HG02798 (cell line): ENCODE results near the gene C1QTNF6.
A peak's percentile ranks its signal among the peaks of the same experiment; 100 is the strongest.

Source experiments
- ATAC-seq: cut with Tn5 transposase; IDR thresholded peaks from one replicate; pipeline ENCODE4 v1.9.1; 2021; ENCODE audit warnings: mild to moderate bottlenecking; ENCODE audit not compliant: unreplicated experiment, poor library complexity

The C1QTNF6 gene

DNA sequence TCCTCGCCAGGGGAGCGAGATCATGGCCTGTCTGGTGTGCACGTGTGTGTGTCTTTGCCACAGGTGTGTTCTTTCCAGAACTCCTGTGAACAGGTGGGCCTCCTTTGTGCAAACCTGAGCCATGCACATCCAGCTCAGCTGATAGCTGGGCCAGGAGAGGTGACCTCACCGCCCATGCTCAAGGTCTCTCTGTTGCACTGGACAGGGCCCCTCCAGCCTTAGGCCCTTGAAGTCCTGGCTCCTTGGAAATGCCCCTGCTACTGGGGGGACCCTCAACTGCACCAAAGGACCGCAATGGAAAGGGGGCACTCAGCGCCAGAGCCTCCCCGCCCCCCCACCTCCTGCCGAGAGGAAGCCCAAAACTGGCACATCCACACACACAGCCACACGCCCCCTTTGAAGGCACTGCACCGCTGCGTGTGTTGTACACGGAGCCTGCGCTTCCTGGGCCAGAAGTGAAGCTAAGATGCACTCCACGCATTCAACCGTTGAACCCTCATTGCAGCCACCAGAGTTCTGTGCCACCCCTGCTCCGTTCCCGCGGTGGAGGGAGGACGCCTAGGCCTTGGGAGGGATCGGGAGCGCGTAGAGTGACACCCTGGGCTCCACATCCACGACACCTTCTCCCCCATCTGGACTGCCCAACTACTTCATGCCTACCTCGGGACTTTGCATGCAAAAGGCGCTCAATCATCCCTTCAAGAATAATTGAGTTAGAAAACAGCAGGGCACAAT, 21.9 kb downstream of the C1QTNF6 start:
- no peak for ATAC-seq

DNA sequence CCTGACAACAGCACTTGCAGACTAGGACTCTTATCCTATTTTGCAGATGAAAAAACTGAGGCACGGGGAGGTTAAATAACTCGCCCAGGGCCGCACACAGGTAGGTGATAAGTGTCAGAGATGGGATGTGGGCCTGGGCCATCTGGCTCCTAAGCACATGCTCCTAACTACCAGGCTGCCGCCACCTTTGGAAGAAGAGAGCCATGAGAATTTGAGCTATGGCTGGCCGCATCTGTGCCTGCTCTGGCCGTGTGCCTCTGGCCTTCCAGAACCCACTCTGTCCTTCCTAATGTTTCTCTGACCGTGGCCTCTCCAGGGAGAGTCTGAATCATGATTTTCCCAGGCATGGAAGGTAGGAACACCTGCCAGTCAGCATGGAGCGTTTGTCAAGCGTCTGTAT, 23.0 kb downstream of the C1QTNF6 start:
- ATAC-seq, result no peak

DNA sequence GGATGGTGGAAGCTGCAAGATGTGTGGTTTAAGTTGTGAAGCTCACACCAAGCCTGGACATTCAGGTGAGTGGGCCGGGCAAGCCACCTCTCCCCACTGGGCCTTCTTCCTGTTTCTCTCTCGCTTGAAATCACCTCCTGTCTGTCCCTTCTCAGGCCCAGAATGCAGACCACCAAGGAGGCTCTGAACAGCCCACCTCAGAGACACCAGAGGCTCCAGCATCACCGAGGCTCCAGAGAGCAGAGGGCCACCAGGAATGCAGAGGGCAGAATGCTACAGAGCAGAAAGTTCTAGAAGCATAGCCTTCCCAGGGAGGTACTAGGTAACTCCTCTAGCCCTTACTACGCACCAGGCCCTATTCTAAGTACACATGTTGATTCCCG, 23.6 kb downstream of the C1QTNF6 start:
- ATAC-seq, result no peak

DNA sequence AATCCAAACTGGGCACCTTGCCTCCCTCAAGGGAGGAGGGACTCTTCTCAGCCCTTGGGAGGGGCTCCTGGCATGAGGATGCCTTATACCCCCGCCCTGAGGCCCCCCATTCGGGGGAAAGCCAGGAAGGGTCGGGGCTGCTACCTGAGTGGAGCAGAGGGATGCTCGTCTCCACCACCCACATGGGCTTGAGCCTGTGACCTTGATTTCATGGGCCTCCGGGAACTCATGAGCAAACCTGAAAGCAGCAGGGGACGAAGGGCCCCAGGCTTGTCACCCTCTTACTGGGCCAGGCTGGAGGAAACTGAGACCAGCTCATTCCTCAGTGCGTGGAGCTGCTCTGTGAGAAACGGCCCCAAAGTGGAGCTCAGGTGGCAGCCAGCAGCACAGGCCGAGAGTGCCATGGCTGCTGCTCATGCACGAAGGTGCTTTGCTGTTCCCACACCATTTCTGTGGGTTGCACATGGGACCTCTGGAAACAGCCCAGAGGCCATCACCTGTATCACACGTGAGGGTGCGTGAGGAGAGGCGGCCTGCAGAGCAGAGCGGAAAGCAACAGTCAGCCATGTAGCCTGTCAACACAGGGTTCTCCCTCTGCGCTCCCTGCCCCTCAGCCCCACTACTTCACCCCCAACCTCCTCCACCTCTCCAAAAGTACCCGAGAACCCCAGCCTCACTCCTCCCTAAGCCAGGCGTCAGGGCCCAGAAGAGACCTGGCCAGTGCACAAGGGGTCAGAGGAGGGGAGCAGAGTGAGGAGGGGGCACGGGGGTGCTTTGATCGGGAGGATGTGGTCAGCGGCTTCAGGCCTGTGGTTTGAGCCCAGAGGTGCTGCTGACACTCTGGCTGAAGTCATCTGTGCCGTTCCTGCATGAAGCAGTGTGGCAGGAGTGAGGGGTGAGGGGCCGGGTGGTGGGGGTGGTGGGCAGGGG, 24.2 kb downstream of the C1QTNF6 start:
- peak; percentile 45 for ATAC-seq

DNA sequence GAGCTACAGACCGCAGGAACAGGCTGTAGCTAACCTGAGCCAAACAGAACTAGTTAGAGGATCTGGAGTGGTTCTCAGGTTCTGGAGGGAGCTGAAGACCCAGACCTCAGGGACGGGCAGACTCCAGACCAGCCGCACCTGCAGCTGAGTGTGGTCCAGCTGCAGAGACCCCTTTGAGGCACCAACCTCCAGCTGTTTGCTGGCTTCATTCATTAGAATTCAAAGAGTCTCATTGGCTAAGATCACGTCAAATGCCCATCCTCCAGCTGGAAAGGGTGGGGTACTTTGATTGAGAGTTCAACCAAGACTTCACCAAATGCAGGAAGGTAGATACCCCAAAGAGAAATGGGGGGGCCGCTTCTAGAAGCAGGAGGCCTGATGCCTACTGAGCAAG, 25.0 kb downstream of the C1QTNF6 start:
- no peak for ATAC-seq

DNA sequence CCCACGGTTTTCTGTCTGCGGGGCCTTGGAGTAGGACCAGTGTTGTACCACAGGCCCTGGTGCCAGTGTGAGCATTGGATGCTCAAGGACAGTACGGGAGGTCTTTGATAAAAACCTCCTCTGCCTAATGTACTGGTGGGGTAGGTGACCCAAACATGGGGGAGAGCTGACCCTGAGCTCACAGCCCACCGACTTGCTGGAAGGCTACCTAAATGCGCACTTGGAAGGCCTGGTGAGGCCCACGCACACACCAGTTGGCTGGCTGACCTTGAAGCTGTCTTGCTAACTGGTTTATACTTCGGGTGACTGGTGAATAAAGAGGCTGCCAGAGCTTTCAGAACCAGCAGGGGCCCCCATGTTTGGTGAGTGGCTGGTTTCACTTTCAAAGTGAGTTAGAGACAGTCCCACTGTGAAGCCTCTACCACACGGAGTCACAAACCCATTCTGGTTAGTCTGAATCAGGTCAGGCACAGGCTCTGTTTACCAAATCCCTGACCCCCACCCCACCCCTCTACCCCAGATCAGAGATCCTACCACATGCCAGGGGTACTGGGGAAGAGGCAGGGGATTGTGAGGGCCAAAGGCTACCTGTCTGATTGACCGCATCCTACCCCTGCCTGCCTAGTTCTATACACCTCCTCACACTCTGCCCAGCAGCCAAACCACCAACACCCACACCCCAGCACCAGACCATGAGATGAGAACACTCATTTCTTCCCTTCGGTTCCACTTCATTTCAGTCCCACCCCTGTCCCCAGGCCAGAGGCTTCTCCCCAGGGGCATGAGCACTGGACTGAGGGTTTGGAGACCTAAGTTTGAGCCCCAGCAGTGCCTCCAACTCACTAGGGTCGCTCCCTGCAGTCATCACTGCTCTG, 25.6 kb downstream of the C1QTNF6 start:
- ATAC-seq, result peak; percentile 50

DNA sequence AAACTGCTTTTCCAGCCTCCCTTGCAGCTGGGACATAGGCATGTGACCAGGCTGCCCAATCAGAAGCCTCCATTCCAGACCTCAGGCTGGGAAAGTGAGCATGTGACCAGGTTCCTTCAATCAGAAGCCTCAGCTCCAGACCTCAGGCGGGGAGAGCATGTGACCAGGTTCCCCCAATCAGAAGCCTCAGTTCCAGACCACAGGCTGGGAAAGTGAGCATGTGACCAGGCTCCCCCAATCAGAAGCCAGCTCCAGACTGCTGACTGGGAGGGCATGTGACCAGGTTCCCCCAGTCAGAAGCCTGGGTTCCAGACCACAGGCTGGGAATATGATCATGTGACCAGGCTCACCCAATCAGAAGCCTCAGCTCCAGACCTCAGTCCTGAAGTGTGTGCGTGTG, 26.6 kb downstream of the C1QTNF6 start:
- no peak for ATAC-seq

DNA sequence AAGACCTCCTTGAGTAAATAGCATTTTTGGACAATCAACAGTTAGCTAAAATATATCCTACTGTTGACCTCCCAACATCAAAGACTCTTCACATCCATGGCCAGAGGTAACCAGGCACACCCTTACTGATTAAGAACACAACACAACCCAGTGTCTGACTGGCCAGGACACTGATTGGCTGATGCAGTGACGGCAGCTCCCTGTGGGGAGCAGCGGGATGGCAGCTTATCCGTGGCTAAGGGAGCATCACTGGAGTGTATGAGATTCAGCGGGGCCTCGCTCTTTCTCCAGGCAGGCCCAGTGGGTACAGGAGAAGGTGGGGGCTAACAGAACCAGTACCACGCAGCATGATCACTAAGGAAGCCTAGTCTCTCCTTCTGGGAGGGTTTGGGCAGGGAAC, 28.0 kb downstream of the C1QTNF6 start:
- ATAC-seq, result no peak

DNA sequence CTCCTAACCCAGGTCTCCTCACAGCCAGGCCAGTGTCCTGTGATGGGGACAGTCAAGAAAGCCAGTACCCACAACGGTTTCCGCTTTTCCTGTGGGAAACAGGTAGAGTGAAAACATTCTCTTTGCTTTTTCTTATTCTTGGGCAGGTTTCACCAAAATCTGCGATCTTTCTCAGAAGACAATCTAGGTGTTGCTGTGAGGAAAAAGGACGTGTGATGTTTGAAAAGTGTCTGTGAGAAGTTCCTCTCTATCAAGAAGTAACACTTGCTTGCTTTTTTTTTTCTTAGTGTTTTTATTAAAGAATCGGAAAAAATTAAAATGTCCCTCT, 29.1 kb downstream of the C1QTNF6 start:
- ATAC-seq, result no peak

DNA sequence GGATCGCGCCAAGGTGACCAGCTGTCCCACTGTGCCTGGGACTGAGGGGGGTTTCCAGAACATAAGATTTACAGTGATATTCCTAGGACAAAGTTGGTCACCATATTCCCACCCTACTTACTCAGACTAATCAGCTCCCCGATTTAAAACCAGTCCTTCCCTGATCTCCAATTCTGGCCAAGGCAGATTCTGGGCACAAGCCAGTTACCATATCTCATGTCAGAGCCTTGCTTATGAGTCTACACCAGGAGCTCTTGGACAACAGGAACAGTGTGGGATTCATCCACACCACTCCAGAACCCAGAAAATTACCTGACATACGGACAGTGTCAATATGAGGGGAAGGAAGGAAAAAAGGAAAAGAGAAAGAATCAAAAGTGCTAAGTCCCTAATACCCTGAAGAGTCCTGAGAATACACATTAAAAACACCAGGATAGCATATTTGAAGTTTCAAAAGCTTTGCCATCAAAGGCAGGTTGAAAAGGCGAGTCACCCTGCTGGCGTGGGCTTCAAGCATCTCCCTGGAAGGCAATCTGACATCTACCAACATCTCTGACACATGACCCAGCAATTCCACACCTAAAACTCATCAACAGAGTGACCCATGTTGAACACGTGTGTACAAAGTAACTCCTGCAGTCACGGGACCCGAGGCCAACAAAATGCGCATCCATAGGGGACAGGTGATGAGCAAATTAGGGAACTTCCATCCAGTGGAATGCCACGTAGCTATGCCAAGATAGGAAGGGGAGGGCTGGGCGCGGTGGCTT, 30.3 kb downstream of the C1QTNF6 start:
- ATAC-seq, result no peak

DNA sequence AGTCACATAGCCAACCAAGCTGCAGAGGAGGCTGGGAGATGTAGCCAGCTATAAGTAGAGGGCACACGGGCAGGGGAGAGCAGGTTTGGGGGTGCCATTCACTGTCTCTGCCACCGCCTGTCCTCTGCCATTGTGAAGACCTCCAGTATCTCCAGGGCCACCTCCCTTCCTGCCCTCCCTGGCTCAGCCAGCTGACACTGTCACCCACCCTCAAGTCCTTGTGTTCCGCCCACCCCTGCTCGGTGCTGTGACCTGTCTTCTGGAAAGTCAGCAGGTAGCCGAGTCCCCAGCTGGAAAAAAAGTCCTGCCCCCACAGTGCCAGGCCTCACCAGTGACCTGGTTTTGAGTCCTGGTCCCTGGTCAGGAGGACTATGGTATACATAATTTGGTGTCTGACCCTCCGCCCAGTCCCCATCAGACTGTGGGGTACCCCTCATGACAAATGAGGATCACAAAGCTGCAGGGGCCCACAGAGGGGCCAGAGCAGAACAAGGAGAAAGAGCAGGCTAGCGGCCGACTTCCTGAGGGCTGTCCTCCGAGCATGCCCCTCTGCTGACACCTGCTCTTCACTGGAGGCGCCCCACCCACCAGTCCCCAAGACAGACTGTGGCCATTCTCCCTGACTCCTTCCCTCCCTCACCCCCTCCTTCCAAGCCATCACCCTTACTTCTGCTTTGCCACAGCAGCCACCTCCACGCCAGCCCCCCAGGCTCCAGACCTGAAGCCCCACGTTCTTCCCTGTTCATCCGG, 31.2 kb downstream of the C1QTNF6 start:
- no peak for ATAC-seq

DNA sequence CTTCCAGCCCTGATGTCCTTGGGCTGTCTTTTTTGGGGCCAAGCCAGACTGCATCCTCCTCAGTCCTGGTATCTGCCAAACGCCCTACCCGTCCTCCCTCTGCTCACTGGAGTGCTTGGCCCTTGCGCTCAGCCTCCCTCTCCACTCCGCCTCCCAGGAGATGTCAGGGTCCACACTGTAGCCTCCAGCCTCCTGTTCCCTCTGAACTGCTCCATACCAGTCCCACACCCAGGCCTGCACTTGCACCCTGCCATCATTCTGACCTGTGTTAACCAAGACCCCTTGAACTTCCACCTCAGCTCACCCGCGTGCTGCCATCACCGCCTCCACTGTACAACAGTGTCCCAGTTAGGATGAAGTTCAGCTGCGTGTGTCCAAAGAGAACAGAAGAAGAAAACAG, 32.1 kb downstream of the C1QTNF6 start:
- no peak for ATAC-seq

DNA sequence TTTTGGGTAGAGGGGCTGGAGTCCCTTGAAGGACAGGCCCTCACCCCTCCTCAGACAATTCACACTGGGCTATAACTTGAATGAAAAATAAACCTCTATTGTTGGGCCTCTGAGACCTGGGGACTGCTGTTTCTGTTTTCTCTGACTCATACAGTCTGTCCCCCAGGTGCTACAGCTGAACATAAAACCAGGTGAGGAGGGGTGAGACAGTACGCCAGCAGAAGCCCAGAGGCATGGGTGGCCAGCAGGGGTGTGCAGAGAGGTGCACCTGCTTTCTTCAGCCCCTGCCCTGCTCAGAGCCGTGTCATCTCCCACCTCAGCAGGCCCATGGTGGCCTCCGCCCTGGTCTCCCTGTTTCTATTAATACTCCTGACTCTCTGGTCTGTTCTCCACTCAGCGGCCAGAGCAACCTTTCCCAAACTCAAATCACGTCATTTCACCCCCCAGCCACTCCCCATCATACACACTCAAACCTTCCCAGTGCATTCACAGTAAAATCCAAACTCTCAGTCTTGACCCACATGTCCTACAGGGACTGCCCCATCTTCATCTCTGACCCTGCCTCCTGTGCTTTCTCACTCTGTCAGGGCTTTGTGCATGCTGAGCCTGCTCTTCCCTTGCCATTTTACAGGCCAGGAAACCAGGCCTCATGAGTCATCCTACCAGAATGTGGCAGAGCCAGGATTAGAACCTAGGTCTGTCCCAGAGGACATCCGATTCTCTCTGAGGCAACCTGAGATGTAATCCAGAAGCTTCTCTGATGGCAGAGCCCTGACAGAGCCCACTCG, 32.9 kb downstream of the C1QTNF6 start:
- peak; percentile 38 for ATAC-seq

DNA sequence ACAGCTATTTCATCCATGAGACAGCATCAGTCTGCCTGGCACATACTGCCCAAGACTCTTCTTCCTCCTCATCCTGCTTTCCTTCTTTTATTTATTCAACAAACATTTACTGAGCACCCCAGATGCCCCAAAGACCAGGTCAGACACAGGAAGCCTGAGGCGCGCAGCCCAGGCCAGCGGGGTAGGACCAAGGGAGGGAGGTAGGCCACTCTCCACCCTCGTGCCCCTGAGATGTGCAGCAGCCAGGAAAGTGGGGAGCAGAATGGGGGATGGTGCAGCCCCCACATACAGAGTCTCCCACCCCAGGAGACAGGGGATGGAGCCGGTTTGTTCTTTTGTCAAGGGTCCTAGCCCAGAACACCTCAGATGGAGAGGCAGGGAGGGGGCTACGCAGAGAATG, 34.1 kb downstream of the C1QTNF6 start:
- no peak for ATAC-seq

DNA sequence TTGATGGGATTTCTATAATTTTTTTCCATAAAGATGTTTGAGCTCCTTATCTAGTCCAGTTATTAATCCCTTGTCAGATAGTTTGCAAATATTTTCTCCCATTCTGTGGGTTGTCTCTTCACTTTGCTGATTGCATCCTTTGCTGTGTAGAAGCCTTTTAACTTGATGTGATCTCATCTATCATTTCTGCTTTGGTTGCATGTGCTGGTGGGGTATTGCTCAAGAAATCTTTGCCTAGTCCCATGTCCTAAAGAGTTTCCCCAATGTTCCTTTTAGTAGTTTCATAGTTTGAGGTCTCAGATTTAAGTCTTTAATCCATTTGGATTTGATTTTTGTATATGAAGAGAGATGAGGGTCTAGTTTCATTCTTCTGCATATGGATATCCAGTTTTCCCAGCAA, 36.6 kb downstream of the C1QTNF6 start:
- ATAC-seq, result no peak

DNA sequence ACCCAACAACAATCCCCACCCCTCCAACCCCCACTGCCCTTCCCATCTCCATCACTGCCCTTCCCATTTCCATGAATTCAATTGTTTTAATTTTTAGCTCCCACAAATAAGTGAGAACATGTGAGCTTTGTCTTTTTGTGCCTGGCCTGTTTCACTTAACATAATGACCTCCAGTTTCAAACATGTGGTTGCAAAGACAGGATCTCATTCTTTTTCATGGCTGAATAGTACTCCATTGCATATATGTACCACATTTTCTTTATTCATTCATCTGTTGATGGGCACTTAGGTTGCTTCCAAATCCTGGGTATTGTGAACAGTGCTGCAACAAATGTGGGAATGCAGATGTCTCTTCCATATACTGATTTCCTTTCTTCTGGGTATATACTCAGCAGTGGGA, 37.3 kb downstream of the C1QTNF6 start:
- ATAC-seq, result no peak

DNA sequence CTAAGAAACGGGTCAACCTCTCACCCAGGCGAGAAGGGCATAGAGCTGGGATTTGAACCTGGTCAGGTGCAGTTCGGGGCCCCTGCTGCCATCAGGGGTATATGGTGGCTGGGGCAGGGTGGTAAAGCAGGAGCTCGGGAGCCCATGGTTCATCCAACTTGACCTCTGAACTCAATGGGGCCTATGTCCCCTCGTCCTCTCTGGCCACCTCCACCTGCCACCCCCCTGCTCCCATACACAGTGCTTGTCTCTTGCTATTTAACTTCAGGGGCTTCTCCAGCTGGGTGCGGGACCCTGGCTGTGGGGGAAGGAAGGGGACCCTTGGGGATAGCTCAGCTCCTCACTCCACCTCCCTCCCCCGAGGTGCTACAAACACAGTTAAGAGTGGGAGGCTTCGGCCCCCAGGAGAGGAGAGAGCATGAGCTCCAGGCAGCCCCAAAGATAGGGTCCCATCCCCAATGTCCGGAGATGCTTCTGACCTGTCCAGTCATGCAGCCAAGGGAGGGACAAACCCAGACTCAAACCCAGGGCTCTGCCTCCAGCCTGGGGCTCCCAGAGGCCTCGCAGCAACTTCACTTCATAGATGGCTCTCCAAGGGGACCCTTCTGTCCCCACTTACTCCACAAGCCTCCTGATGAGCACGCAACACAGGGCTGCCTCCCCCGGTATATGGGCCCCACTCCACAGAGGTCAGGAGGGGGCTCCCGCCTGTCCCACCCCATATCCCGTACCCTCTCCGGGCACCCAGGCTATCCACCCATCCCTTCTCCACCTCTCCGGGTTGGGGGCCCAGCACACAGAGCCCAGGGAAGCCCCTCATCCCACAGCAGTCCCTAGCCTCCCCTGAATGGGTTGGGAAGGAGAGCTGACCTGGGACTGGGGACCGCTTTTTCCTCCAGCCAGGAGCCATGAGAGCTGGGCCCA, 39.0 kb downstream of the C1QTNF6 start:
- peak; percentile 7 for ATAC-seq
